HG02870 (cell line): Measurements from ENCODE around the gene NOM1.
A peak's percentile ranks its signal among the peaks of the same experiment; 100 is the strongest.

Experiments
- ATAC-seq: cut with Tn5 transposase; IDR thresholded peaks from one replicate; pipeline ENCODE4 v1.9.1; 2021; ENCODE audit warnings: mild to moderate bottlenecking, moderate library complexity; ENCODE audit not compliant: unreplicated experiment

NOM1 gene

GRCh38 chr7:157003756-157004520 is 54.4 kb downstream of the NOM1 start:
- ATAC-seq = no peak

GRCh38 chr7:157004521-157005455 is 55.3 kb downstream of the NOM1 start:
- ATAC-seq = no peak

- no peak for ATAC-seq
Measured at GRCh38 chr7:157005456-157006204, 56.1 kb downstream of the NOM1 start.

- ATAC-seq = no peak
Measured at GRCh38 chr7:157006205-157006747, 56.8 kb downstream of the NOM1 start.

- ATAC-seq = no peak
Measured at GRCh38 chr7:157006829-157007469, 57.4 kb downstream of the NOM1 start.

- ATAC-seq = no peak
Measured at GRCh38 chr7:157007470-157008066, 58.1 kb downstream of the NOM1 start.

- ATAC-seq = no peak
Measured at GRCh38 chr7:157008206-157009169, 59.0 kb downstream of the NOM1 start.

GRCh38 chr7:157009170-157009777 is 59.8 kb downstream of the NOM1 start:
- ATAC-seq = no peak

GRCh38 chr7:157009778-157010587 is 60.5 kb downstream of the NOM1 start:
- peak; percentile 35 for ATAC-seq

GRCh38 chr7:157010588-157011332 is 61.2 kb downstream of the NOM1 start, which contains the start of gene MNX1:
Gene MNX1, minus strand, starts transcription at chr7:157010663. Its CDS starts 313 bp downstream, at chr7:157010350.
- peak; percentile 79 for ATAC-seq

GRCh38 chr7:157011333-157012112 is 62.0 kb downstream of the NOM1 start:
- ATAC-seq = no peak

- no peak for ATAC-seq
Measured at GRCh38 chr7:157012113-157012547, 62.6 kb downstream of the NOM1 start.

GRCh38 chr7:157013101-157013500 is 63.6 kb downstream of the NOM1 start:
- ATAC-seq = no peak

GRCh38 chr7:157013602-157014549 is 64.4 kb downstream of the NOM1 start:
- no peak for ATAC-seq
